Measurements from ENCODE around the gene RAVER2.

The RAVER2 gene

GRCh38 chr1:64880449-64880848, 135.6 kb downstream of the RAVER2 start:
- DNase-seq = no peak

GRCh38 chr1:64881281-64881680, 136.4 kb downstream of the RAVER2 start:
- peak; percentile 58 for DNase-seq
